Activated naive CD4-positive, alpha-beta T cell treated with anti-CD3 and anti-CD28 coated beads, Interleukin-2, amount 50 U/mL, for 24 hours (primary cell): ENCODE measurements around the gene ANXA9.

ENCODE experiments used
- H3K27ac Mint-ChIP-seq: one replicate; pipeline ENCODE4 v1.8.0; 2021; ENCODE audit warnings: mild to moderate bottlenecking, mixed read lengths
- H3K27me3 Mint-ChIP-seq: one replicate; pipeline ENCODE4 v1.8.0; 2021; ENCODE audit warnings: mixed read lengths
- H3K36me3 Mint-ChIP-seq: one replicate; pipeline ENCODE4 v1.8.0; 2021; ENCODE audit warnings: mixed read lengths
- H3K4me1 Mint-ChIP-seq: one replicate; pipeline ENCODE4 v1.8.0; 2021; ENCODE audit warnings: mixed read lengths
- H3K4me3 Mint-ChIP-seq: one replicate; pipeline ENCODE4 v1.8.0; 2021; ENCODE audit warnings: mild to moderate bottlenecking, mixed read lengths
- H3K9me3 Mint-ChIP-seq: one replicate; pipeline ENCODE4 v1.8.0; 2021; ENCODE audit warnings: mixed read lengths

The ANXA9 gene

GRCh38 chr1:150971583-150972416, 10.3 kb upstream of the ANXA9 start:
- Mint-ChIP-seq H3K27ac (peak overlapping the region; percentile 72), H3K36me3 (peaks cover 7% of the 10 kb centered on the region), H3K4me1 (peaks cover 51% of the 10 kb centered on the region), H3K27me3 (no peaks in the 10 kb centered on the region), H3K9me3 (no peaks in the 10 kb centered on the region), H3K4me3 (peak overlapping the region; percentile 90)

- Mint-ChIP-seq H3K4me3 (peak overlapping the region; percentile 90), H3K4me1 (peaks cover 58% of the 10 kb centered on the region), H3K9me3 (no peaks in the 10 kb centered on the region), H3K36me3 (peaks cover 6% of the 10 kb centered on the region), H3K27ac (peak overlapping the region; percentile 72), H3K27me3 (no peaks in the 10 kb centered on the region)
Measured at GRCh38 chr1:150972417-150972940, 9.6 kb upstream of the ANXA9 start.

- no peaks in the 10 kb centered on the region for H3K9me3 Mint-ChIP-seq
- peaks cover 67% of the 10 kb centered on the region for H3K4me1 Mint-ChIP-seq
- H3K36me3 Mint-ChIP-seq: peaks cover 4% of the 10 kb centered on the region
Measured at GRCh38 chr1:150973258-150973835, 8.7 kb upstream of the ANXA9 start.

GRCh38 chr1:150973836-150974579, 8.1 kb upstream of the ANXA9 start:
- Mint-ChIP-seq H3K27me3 (no peaks in the 10 kb centered on the region), H3K36me3 (peaks cover 4% of the 10 kb centered on the region), H3K9me3 (no peaks in the 10 kb centered on the region), H3K27ac (peak overlapping the region; percentile 92), H3K4me1 (peaks cover 69% of the 10 kb centered on the region), H3K4me3 (peak overlapping the region; percentile 90)

More at GRCh38 chr1:150973258-150973835, 8.7 kb upstream of the ANXA9 start:
- H3K27ac Mint-ChIP-seq: peak overlapping the region; percentile 92
- H3K4me3 Mint-ChIP-seq: peak overlapping the region; percentile 90
- no peaks in the 10 kb centered on the region for H3K27me3 Mint-ChIP-seq

GRCh38 chr1:150974580-150975478, 7.3 kb upstream of the ANXA9 start, which contains the start of gene CERS2:
CERS2 (minus strand) TSS chr1:150974835; CDS start chr1:150969090, 5,745 bp downstream.
- no peaks in the 10 kb centered on the region for H3K9me3 Mint-ChIP-seq
- H3K4me3 Mint-ChIP-seq: peak within 1 kb of the TSS; percentile 90
- H3K4me1 Mint-ChIP-seq: peaks cover 75% of the 10 kb centered on the region
- peak within 1 kb of the TSS; percentile 92 for H3K27ac Mint-ChIP-seq
- no peaks in the 10 kb centered on the region for H3K27me3 Mint-ChIP-seq
- peaks cover 4% of the 10 kb centered on the region for H3K36me3 Mint-ChIP-seq

- Mint-ChIP-seq H3K4me3 (peak overlapping the region; percentile 81), H3K27me3 (no peaks in the 10 kb centered on the region)
Measured at GRCh38 chr1:150976401-150976821, 5.7 kb upstream of the ANXA9 start.

GRCh38 chr1:150976879-150977694, 5.0 kb upstream of the ANXA9 start:
- H3K36me3 Mint-ChIP-seq: peaks cover 4% of the 10 kb centered on the region
- H3K4me3 Mint-ChIP-seq: peak overlapping the region; percentile 81
- H3K27ac Mint-ChIP-seq: peak overlapping the region; percentile 86
- H3K9me3 Mint-ChIP-seq: no peaks in the 10 kb centered on the region
- peaks cover 57% of the 10 kb centered on the region for H3K4me1 Mint-ChIP-seq
- H3K27me3 Mint-ChIP-seq: no peaks in the 10 kb centered on the region

More at GRCh38 chr1:150976401-150976821, 5.7 kb upstream of the ANXA9 start:
- Mint-ChIP-seq H3K36me3 (peaks cover 4% of the 10 kb centered on the region), H3K9me3 (no peaks in the 10 kb centered on the region), H3K4me1 (peaks cover 64% of the 10 kb centered on the region), H3K27ac (peak overlapping the region; percentile 13)

GRCh38 chr1:150979092-150980056, 2.7 kb upstream of the ANXA9 start:
- peak overlapping the region; percentile 47 for H3K4me3 Mint-ChIP-seq
- no peaks in the 10 kb centered on the region for H3K36me3 Mint-ChIP-seq
- H3K27me3 Mint-ChIP-seq: no peaks in the 10 kb centered on the region
- peaks cover 45% of the 10 kb centered on the region for H3K4me1 Mint-ChIP-seq
- H3K27ac Mint-ChIP-seq: no peak overlapping the region
- no peaks in the 10 kb centered on the region for H3K9me3 Mint-ChIP-seq

GRCh38 chr1:150981177-150981804, 801 bp upstream of the ANXA9 start:
- H3K27ac Mint-ChIP-seq: no peak overlapping the region
- no peak overlapping the region for H3K4me3 Mint-ChIP-seq
- no peaks in the 10 kb centered on the region for H3K36me3 Mint-ChIP-seq
- peaks cover 35% of the 10 kb centered on the region for H3K4me1 Mint-ChIP-seq
- no peaks in the 10 kb centered on the region for H3K27me3 Mint-ChIP-seq
- no peaks in the 10 kb centered on the region for H3K9me3 Mint-ChIP-seq

- peak overlapping the region; percentile 76 for H3K27ac Mint-ChIP-seq
- H3K9me3 Mint-ChIP-seq: no peaks in the 10 kb centered on the region
- no peaks in the 10 kb centered on the region for H3K36me3 Mint-ChIP-seq
- H3K27me3 Mint-ChIP-seq: no peaks in the 10 kb centered on the region
- H3K4me3 Mint-ChIP-seq: no peak overlapping the region
- peaks cover 8% of the 10 kb centered on the region for H3K4me1 Mint-ChIP-seq
Measured at GRCh38 chr1:150985179-150985825, 3.2 kb downstream of the ANXA9 start.

GRCh38 chr1:150987924-150988323, 5.8 kb downstream of the ANXA9 start:
- H3K9me3 Mint-ChIP-seq: no peaks in the 10 kb centered on the region
- no peak overlapping the region for H3K4me3 Mint-ChIP-seq
- H3K36me3 Mint-ChIP-seq: no peaks in the 10 kb centered on the region
- no peak overlapping the region for H3K27ac Mint-ChIP-seq
- peaks cover 8% of the 10 kb centered on the region for H3K4me1 Mint-ChIP-seq
- no peaks in the 10 kb centered on the region for H3K27me3 Mint-ChIP-seq

GRCh38 chr1:150992626-150993025, 10.5 kb downstream of the ANXA9 start:
- no peaks in the 10 kb centered on the region for H3K9me3 Mint-ChIP-seq
- H3K27ac Mint-ChIP-seq: peak overlapping the region; percentile 55

More at GRCh38 chr1:150992626-150993025, 10.5 kb downstream of the ANXA9 start:
- Mint-ChIP-seq H3K4me3 (no peak overlapping the region), H3K27me3 (no peaks in the 10 kb centered on the region), H3K4me1 (peaks cover 13% of the 10 kb centered on the region), H3K36me3 (no peaks in the 10 kb centered on the region)
